GM19351 (cell line): ENCODE data around the gene CXADR.

Experiments used
- ATAC-seq: cut with Tn5 transposase; IDR thresholded peaks from one replicate; pipeline ENCODE4 v1.9.1; 2021; ENCODE audit warnings: mild to moderate bottlenecking, moderate library complexity; ENCODE audit not compliant: unreplicated experiment

CXADR gene

DNA sequence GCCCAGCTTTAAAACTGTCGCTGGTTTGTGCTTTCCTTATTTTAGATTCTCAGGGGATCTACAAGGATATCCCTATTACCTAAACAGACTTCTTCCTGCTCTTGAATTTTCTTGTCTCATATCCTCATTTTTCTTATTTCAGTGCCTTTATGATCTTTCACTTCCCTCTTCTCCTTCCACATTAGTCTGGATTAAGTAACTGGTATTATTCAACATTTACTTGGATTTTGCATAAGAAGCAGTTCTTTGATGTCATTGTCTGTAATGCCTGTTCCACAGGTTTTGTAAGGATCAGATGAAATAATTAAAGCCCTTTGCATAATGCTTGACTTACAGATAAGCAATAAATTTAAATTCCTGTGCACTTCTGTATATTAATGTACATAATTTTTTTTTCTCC lies 26.5 kb downstream of the CXADR start:
- ATAC-seq: no peak

DNA sequence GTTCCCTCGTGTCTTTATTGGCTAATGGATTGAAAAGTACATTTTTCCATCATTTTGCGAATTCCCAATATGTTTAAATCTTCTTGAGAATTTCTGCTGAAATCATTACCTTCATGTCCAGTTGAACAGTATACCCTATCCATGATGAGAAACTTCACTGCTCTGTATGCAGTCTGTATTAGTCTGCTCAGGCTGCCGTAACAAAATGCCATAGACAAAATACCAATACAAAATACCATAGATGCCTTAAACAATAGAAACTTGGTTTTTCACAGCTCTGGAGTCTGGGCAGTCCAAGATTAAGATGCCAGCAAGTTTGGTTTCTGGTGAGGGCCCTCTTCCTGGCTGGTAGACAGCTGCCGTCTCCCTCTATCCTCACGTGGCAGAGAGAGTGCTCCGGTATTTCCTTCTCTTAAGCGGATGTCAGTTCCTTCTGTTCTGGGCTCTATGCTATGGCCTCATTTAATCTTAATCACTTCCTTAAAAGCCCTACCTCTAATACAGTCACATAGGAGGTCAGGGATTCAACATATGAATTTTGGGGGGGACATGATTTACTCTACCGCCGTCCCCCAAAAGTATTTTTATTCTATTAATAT lies 27.0 kb downstream of the CXADR start:
- no peak for ATAC-seq

DNA sequence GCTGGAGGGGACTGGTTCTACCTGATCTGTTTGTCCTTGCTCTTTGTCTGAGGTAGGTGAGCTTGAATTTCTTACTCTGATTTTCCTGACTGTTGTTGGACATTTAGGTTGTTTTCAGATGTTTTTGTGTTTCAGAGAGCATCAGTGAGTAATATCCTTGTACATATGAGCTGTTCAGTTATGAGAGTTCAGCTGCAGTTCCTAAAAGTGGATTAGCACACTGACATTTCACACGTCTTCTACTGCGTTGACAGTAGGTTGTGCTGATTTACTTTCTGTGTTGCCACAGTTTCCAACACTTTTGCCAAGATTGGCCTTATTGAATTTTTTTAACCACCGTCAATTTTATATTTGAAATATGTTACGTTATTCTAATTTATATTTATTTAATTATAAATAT lies 27.7 kb downstream of the CXADR start:
- ATAC-seq: no peak

DNA sequence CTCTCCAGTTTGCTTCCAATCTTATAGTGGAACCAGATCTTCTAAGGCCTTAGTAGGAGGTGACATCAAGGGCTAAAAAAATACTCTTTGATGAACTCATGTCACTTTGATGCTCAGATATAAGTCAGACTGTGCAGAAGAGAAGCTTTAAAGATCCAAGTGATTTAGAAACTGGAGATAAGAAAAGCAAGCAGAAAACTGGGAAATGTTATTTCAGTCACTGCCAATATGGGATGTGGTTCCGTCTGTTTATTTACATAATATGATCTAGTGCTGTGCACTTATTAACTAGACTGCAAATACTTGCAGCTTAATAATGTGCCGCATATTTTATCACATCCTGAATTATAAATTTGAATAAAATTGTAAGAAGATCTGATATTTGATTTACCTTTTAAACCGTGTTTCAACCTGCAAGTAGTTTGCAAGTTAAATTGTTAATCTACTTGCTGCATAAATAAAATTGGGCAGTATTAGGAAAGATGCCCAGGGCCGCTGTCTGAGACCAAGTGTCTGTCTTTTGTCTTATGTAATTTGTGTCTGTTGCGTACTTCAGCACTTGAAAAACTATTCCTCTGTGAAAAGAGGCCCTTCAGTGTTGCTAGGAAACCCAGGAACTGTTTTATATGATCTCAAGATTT lies 29.6 kb downstream of the CXADR start:
- no peak for ATAC-seq

DNA sequence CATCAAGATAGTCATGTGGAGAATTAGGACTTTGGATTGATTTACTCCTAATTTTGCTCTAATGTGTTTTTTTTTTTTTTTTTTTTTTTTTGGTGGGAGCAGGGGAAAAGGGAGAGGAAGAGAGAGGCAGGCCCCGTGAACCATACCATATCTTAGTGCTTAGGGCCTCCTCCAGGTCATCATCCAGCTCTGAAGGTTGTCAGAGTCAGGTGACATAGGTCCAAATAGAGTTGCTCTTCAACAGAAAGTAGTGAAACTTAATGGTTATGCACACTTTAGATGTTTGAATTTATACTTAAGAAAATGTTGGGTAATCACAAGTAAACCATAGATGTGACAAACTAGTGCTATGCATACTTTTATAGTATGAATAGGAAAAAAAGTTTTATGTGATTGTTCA lies 32.2 kb downstream of the CXADR start:
- ATAC-seq: no peak

DNA sequence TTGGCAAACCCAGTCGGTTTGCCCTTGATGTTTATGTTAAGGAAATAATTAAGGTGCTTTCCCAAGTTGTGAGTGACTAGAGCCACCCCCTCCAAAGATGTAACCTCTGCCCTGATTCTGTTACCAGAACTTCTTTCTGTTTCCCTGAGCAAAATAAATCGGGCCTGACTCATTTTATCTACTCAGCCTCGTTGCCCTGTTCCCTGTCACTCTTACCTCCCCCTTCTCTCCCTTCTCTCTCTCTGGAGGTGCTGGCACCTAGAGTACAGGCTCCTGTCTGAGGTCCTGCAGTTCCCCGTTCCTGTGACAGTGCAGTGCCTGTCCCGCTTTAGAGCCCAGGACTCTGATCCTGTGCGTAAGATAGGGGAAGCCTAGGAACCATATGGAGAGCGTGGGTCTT lies 35.4 kb downstream of the CXADR start:
- no peak for ATAC-seq

DNA sequence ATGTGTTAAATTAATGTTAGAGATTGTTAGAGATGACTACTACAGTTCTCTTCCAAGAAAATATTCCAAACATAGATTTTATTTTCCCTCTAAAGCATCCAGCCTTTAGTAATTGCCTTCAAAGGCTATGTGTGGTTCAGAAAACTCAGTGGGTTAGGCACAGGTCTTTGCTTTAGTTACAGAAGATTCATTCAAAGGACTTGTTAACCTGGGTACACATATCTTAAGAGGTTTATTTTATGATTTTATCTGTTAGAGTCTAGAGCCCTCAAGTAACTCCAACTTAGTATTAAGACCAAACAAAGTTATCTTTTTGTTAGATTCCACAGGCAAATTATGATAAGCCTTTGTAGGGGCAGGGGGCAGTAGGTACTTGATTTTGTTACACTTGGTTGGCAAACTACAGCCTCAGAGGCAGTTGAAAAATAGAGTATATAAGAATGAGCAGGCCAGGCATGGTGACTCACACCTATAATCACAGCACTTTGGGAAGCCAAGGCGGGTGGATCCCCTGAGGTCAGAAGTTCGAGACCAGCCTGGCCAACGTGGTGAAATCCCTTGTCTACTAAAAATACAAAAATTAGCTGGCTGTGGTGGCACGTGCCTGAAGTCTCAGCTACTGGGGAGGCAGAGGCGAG lies 37.9 kb downstream of the CXADR start:
- ATAC-seq: no peak

DNA sequence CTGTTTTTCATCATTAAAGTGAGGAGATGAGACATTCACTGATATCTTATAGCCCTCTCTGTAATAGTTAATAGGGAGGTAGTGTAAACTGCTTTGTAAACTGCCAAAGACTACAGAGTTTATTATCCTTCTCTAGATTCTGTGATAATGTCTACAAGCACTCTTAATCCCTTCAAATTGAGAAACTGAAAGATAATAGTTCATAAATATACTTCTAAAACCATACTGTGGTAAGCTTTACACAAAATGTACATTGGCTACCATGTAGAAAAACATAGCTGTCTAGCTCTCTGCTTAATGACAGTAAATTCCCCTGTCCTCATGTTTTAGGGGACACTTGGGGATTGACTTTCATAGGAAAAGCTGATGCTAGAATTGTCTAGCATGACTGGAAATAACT lies 39.6 kb downstream of the CXADR start:
- ATAC-seq: no peak

DNA sequence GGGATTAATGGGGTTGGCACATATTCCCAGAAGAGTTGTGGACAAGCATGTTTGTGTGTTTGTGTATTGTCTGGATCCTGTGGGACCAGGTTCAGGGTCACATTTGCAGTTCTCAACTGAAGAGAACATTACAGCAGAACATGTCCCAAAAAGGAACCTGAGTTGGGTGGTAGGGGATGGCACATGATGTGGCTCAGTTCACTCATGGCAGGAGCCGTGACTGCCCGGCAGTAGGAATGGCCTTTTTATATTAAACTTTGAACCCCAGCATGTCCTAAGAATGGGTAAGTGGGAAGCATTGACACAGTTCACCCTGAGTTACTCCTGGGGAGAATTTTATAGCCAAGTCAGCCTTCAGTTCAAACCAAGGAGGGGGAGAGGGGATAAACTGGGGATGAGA lies 41.3 kb downstream of the CXADR start:
- no peak for ATAC-seq

DNA sequence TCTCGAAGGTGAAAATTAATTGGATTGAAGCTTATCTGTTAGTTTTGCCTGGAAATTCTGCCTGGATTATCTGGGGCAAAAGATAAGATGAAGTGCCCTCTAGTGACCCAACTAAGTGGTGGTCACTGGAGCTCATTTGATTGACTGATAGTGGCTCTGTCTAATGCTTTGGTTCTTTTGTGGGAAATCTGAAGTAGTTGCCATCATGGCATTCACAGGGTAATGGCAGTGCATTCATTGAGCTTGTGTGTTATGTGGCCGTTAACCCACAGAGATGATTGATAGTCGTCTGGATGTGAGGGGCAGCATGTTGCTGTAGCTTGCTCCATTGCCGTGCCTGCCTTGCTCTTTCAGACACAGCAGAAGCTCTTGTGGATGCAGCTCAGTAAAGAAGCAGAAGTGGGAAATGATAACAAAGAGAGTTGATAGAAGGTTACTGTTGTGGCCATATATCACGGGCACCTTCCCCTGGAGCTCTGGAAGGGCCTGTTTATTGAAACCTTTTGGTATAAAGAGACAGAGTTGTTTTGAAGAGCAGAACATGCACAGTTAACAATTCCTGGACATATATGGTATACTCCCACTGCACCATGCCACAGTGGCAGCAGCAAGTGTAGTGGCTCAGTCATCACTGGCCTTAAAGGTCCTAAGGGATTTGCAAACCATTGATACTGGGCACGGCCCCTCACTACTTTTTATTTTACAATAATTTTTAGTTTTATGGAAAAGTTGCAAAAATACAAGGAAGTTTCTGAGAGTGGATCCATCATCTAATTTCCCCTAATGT lies 42.0 kb downstream of the CXADR start:
- no peak for ATAC-seq

DNA sequence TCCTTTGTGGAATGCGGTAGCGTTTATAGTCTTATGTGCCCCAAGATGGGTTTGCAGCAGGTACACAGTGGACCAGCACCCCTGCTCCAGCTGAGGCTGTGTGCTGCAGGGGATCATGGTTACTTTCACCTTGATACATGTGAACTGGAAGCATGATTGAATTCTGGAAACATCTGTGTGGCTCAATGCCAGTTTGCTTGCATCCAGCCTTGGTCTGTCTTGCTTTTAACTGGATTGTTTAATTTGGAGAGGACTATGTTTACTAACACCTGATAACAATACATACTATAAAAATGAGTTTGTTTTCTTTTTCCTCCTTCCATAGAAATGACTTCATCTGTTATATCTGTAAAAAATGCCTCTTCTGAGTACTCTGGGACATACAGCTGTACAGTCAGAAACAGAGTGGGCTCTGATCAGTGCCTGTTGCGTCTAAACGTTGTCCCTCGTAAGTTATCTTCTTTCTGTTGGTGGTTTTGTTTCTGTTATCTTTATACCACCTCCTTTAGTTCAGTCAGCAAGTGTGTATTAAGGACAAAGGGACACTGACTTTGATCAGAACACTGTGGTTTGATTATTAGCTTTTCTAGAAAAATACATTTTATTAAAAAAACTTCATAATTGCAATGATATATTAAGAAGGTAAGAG lies 47.7 kb downstream of the CXADR start:
- no peak for ATAC-seq

DNA sequence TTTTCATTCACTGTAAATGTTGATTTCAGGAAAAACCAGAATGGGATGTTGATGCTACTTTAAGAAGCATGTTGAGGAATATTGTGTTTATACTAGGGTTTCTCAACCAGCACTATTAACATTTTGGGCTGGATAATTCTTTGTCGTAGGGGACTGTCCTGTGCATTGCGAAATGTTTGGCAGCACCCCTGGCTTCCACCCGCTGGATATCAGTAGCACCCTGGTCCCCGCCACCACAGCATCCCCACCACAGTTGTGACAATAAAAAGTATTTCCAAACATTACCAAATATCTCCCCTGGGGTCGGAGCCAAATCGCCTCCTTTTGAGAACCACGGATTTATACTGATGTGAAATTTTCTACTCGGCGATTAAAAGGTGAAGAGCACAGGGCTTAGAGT lies 57.9 kb downstream of the CXADR start:
- ATAC-seq: no peak

DNA sequence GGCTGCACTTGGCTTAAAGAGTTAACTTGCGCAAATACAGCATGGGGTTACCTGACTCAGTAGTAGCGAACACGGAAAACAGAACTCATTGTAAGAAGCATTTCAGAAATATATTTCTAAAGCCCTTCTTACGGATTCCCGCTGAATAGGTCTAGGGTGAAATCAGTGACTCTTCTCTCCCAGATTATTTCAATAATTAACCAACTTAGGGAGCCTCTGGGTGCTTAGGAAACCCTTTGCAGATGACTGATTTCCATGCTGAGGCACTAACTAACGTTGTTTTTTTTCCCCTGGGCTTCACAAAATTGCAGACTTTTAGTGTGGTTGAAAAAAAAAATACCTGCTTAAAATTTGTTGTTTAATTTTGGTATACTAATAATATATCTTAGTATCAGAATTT lies 59.6 kb downstream of the CXADR start:
- no peak for ATAC-seq

DNA sequence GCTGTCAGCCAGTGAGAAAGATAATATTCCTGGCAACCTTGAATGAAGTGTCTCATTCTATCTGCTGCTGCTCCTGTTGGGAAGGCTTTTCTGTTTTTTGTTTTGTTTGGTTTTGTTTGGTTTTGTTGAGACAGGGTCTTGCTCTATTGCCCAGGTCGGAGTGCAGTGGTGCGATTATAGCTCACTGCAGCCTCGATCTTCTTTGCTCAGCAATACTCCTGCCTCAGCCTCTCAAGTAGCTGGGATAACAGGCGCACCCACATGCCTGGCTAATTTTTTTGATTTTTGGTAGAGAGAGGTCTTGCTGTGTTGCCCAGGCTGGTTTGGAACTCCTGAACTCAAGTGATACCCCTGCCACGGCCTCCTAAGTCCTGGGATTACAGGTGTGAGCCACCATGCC lies 62.2 kb downstream of the CXADR start:
- no peak for ATAC-seq

DNA sequence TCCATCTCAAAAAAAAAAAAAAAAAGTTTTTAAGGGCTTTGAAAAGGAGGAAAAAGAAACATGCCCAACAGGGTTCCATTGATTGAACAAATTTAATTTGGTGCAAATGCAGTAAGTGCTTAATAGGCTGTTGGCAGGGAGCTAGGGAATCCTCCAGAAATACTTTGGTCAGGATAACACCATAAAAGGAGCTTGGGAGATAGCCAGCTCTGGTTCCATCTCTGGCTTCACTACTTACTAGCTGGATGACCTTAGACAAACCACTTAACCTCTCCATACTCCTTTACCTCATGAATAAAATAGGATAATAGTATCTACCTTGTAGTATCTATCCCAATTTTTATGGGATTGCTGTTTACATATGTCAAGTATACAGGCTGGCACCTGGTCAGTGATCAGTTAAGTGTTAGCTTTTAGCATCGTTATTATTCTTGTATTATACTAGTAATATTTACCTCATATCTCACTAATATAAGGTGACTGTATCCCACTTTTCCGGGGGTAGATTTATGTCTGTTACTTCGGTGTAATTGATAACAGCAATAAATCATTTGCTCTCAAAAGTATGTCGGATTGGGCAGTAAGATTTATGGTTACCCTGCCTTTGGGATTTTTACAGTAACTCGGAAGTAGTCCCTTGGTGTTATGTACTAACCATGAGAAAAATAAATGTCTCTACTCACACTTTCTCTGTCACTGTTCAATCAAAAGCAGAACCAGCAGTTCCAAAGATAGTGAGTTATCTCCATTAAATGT lies 63.4 kb downstream of the CXADR start:
- ATAC-seq: no peak

DNA sequence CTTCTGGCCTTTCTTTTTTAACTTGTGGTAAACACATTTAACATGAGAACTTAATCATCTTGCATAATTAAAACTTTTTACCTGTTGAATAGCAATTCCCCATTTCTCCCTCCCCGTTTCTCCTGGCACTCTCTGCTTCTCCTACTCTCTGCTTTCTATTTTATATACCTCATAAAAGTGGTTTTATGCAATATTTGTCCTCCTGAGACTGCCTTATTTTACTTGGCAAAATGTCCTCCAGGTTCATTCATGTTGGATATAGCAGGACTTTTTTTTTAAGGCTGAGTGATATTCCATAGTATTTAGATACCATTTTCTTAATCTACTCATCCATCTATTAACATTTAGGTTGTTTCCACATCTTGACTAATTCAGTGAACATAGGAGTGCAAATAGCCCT lies 64.9 kb downstream of the CXADR start:
- ATAC-seq: no peak

DNA sequence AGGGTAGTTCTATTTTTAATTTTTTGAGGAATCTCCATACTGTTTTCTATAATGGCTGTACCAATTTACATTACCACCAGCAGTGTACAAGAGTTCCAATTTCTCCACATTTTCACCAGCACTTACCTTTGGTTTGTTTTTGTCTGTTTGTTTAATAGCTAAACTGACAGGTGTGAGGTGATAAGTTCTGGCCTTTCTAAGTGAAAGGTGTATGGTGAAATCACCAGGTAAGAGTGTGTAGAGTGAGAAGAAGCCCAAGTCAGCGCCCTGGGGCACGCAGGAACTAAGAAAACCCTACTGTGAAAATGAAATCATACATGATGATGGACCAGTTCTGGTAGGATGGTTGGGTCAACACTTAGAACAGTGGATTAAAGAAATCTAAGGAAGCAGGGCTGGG lies 65.3 kb downstream of the CXADR start:
- ATAC-seq: no peak

DNA sequence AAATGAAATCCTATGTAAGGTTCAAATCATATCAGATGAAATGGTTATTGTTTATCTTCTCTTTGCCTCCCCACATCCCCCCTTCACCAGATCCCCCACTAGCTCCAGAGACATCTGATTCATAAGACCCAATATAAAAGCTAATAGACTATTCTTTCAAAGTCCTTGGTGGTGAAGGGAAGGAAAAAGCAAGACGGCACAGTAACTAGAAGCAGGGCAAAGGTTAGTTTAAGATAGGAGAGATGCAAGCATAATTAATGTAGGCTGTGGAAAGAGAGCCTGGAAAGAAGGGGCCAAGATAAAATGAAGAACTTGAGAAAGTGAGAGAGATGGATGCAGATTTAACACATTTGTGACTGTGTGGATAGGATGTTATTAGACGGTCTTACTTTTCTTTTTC lies 66.0 kb downstream of the CXADR start:
- ATAC-seq: no peak

DNA sequence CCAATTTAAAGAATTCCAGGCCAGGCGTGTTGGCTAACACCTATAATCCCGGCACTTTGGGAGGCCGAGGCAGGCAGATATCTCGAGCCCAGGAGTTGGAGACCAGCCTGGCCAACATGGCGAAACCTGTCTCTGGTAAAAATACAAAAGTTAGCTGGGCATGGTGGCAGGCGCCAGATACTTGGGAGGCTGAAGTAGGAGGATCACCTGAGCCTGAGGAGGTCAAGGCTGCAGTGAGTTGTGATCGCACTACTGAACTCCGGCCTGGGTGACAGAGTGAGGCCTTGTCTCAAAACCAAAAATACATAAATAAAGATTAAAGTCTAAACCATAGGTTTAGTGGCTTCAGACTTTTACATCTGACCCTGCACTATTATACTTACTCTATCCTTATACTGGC lies 67.5 kb downstream of the CXADR start:
- ATAC-seq: no peak

DNA sequence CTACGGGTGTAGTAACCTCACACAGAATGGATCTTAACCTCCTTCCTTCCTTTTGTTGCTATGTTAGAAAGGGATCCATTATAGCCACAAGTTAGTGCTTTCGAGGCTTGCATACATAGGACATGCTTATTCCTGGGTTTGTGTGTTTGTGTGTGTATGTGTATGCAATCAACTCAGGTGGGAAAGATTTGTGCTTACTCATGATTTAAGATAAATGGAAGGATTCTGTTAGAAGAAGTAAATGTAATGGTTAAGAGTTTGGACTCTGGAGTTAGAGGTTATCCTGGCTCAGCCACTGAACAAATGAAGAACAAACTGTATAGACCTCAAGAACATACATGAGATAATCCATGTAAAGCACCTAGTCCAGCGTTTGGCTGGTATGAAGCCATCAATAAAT lies 71.1 kb downstream of the CXADR start:
- no peak for ATAC-seq
